Body of pancreas (tissue), 4 donors: ENCODE data around the gene CNGB1. TPM values are rescaled to one million over a fixed set of nuclear protein-coding genes. Genes with fewer than 3 reads are reported as not detected.
"Not testable (repeated sequence)": the region's sequence is repeated elsewhere in the genome, so short reads cannot be mapped to it uniquely, and the experiment has no call there.

Experiments used
- ATAC-seq: fragments of 150-250 bp; one replicate; pipeline ENCODE4 v1.9.1; 2016
- DNase-seq, 4 donors: peaks; one replicate each; pipeline ENCODE4 v3.0.0-alpha.2; 2019
- H3K27ac ChIP-seq, 4 donors: fragments of 200-600 bp; sonication (generic); 1 replicate in 3 of 4; 2 replicates in 1 of 4; pipeline versions ENCODE4 v1.5.1 to v1.6.1; 2016 to 2019; ENCODE audit warnings: mild to moderate bottlenecking in 1 of 4, mixed read lengths in 1 of 4, moderate library complexity in 1 of 4
- H3K27me3 ChIP-seq, 2 donors: fragments of 200-600 bp; sonication (generic); one replicate each; pipeline ENCODE4 v1.6.0; 2016; ENCODE audit warnings: mild to moderate bottlenecking in 1 of 2
- H3K36me3 ChIP-seq, 2 donors: fragments of 200-600 bp; sonication (generic); replicated peaks in 1 of 2; 2 replicates each; pipeline ENCODE4 v1.5.1; 2016; ENCODE audit warnings: low read depth in 2 of 2; ENCODE audit not compliant: insufficient read depth in 1 of 2
- H3K4me1 ChIP-seq: fragments of 200-600 bp; sonication (generic); one replicate; pipeline ENCODE4 v1.6.0; 2016
- H3K4me3 ChIP-seq, 2 donors: fragments of 200-600 bp; sonication (generic); 1 replicate in 1 of 2; 2 replicates in 1 of 2; pipeline ENCODE4 v1.5.1; 2016 to 2019
- H3K9me3 ChIP-seq, 3 donors: fragments of 200-600 bp; sonication (generic); 1 replicate in 2 of 3; 2 replicates in 1 of 3; pipeline ENCODE4 v1.5.1; 2016
- POLR2A ChIP-seq, 3 donors: fragments of 450-650 bp; IDR thresholded peaks; one replicate each; pipeline ENCODE4 v1.6.1; 2016; ENCODE audit warnings: antibody characterized with exemption in 3 of 3, mild to moderate bottlenecking in 2 of 3
- WGBS, 2 donors: methylation state at CpG; one replicate each; pipeline ENCODE4 v1.1.5; 2017; 5-methylcytosine and 5-hydroxymethylcytosine counted together
- intact Hi-C: fragments of 100-400 bp; cut with DNase I; formaldehyde crosslinking; loops from one replicate; pipeline ENCODE4 v1.15.1; 2023
- total RNA-seq, 2 donors: library from RNA; depleted of rRNA; stranded (reverse); fragments of >200 nt; gene quantifications; one replicate each; pipeline ENCODE4 v1.1.0, GENCODE V29; 2016
- TF ChIP-seq, protein P1 (sequence below), 7 experiments: fragments of 450-650 bp in 4 of 7; fragments of 200-600 bp in 3 of 7; sonication (generic) in 3 of 7; IDR thresholded peaks; one replicate each; pipeline ENCODE4 v1.5.1; 2016 to 2019; ENCODE audit warnings: antibody characterized with exemption in 7 of 7

CNGB1 gene
- total RNA-seq, 2 donors from 2014 or later: not detected

DNA sequence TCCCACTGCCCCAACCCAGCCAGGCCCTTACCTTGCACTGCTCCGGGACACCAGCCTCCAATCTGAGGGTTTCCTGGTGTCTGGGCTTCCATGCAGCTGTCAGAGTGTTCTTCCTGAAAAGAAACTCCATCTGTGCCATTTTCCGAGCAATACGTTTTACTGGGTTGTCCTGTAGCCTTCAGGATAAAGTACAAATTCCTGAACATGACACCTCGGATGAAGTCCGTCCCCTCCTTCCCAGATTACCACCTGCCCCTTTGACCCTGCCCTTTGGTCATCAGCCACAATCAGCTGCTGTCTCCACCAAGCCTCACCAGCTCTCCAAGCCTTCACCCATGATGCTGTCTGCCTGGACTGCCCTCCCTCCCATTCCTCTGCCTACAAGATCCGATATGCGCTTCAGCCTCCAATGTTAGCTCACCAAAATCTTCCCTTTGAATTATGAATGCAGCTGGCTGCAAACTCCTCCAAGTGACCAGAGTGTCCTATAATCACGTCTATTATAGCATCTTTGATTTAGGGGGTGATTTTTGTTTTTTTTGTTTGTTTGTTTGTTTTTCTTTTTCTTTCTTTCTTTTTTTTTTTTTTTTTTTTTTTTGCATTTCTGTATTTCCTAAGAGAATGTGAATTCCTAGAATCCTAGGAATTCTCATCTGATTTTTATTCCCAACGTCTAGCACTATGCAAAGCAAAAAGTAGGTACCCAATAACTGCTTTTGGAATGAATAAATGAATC lies 108.1 kb downstream of the CNGB1 start:
- Histone ChIP-seq H3K36me3 (no peaks in the 10 kb centered on the region), H3K9me3 (no peaks in the 10 kb centered on the region), H3K27me3 (no peaks in the 10 kb centered on the region), H3K27ac (peak overlapping the region in 2 of 4 donors; percentile 55 to 65), H3K4me3 (no peak overlapping the region), H3K4me1 (peaks cover 13% of the 10 kb centered on the region)
- ATAC-seq (peak; percentile 20), DNase-seq (no peak)
- intact Hi-C loops: no loop called here
- WGBS, 2 donors: 44 to 47% methylated on average over 9 of the region's 9 CpGs
- no peak for TF ChIP-seq POLR2A (IDR thresholded peaks at IDR 0.05)
- TF ChIP-seq, protein P1, sequence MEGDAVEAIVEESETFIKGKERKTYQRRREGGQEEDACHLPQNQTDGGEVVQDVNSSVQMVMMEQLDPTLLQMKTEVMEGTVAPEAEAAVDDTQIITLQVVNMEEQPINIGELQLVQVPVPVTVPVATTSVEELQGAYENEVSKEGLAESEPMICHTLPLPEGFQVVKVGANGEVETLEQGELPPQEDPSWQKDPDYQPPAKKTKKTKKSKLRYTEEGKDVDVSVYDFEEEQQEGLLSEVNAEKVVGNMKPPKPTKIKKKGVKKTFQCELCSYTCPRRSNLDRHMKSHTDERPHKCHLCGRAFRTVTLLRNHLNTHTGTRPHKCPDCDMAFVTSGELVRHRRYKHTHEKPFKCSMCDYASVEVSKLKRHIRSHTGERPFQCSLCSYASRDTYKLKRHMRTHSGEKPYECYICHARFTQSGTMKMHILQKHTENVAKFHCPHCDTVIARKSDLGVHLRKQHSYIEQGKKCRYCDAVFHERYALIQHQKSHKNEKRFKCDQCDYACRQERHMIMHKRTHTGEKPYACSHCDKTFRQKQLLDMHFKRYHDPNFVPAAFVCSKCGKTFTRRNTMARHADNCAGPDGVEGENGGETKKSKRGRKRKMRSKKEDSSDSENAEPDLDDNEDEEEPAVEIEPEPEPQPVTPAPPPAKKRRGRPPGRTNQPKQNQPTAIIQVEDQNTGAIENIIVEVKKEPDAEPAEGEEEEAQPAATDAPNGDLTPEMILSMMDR (IDR thresholded peaks at IDR 0.05): no peak

DNA sequence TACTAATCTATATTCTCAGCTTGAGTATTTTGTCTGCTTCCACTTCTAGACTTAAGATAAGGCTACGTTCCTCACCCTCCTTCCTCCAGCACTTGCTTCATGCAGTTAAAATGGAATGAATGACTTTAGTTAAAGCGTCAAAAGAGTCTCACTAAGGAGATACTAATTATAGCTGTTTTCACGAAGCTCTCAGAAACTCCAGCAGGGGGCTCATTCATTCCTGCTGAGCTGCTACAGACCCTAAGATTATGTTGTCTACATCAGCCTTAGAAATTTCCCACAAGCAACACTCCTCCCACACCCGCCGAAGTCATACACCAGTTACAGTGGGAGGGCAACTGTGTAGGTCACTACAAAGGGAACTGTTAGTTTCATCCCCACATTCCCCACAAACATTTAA lies 111.6 kb downstream of the CNGB1 start:
- Histone ChIP-seq H3K27ac (no peak overlapping the region), H3K9me3 (no peaks in the 10 kb centered on the region), H3K4me3 (no peak overlapping the region), H3K4me1 (peaks cover 13% of the 10 kb centered on the region), H3K36me3 (no peaks in the 10 kb centered on the region), H3K27me3 (no peaks in the 10 kb centered on the region)
- no peak for DNase-seq
- 58 to 70% methylated on average over 5 of the region's 5 CpGs for whole genome bisulfite sequencing, 2 donors
- no peak for ATAC-seq
- intact Hi-C loops: loop anchor here (5.0 kb wide), 1 partner anchor 107 kb away; no protein-coding TSS in a partner anchor
- TF ChIP-seq POLR2A (IDR thresholded peaks at IDR 0.05): no peak
- TF ChIP-seq, protein P1 (IDR thresholded peaks at IDR 0.05): peak in 2 of 7 experiments; percentile 10 to 14

DNA sequence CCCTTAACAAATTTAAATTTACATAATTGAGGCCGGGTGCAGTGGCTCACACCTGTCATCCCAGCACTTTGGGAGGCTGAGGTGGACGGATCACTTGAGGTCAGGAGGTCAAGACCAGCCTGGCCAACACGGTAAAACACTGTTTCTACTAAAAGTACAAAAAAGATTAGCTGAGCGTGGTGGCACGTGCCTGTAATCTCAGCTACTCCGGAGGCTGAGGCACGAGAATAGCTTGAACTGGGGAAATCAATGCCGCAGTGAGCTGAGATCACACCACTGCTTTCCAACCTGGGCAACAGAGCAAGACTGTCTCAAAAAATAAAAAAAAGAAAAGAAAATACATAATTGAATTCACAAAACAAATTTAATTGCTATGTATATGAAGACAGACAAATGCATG lies 112.3 kb downstream of the CNGB1 start:
- H3K4me3 ChIP-seq: no peak overlapping the region
- no peaks in the 10 kb centered on the region for H3K9me3 ChIP-seq
- H3K27me3 ChIP-seq: no peaks in the 10 kb centered on the region
- WGBS, 2 donors: 42 to 53% methylated on average over 8 of the region's 8 CpGs
- no peaks in the 10 kb centered on the region for H3K36me3 ChIP-seq
- intact Hi-C loops: loop anchor here (5.0 kb wide), 1 partner anchor 106 kb away; no protein-coding TSS in a partner anchor
- DNase-seq (no peak), ATAC-seq (no peak)
- peaks cover 11% of the 10 kb centered on the region for H3K4me1 ChIP-seq
- H3K27ac ChIP-seq: no peak overlapping the region
- no peak for TF ChIP-seq POLR2A (IDR thresholded peaks at IDR 0.05)
- TF ChIP-seq, protein P1 (IDR thresholded peaks at IDR 0.05): no peak

DNA sequence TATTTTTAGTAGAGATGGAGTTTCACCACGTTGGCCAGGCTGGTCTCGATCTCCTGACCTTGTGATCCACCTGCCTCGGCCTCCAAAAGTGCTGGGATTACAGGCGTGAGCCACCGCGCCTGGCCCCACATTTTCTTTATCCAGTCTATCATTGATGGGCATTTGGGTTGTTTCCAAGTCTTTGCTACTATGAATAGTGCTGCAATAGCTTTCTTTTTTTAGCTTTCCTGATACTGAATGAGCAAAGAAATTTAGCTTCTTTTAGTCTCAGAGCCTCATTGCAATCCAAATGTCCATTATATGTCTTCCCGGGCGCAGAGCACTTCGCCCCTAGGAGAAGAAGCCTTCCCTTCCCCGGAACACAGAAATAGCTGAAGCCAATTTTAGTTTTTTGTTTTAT lies 112.9 kb downstream of the CNGB1 start:
- WGBS, 2 donors: 59 to 76% methylated on average over 10 of the region's 10 CpGs
- not testable (repeated sequence) for H3K4me3 ChIP-seq, ATAC-seq, H3K27me3 ChIP-seq, H3K36me3 ChIP-seq, H3K27ac ChIP-seq, H3K9me3 ChIP-seq, H3K4me1 ChIP-seq, DNase-seq
- intact Hi-C loops: loop anchor here (5.0 kb wide), 1 partner anchor 106 kb away; no protein-coding TSS in a partner anchor

DNA sequence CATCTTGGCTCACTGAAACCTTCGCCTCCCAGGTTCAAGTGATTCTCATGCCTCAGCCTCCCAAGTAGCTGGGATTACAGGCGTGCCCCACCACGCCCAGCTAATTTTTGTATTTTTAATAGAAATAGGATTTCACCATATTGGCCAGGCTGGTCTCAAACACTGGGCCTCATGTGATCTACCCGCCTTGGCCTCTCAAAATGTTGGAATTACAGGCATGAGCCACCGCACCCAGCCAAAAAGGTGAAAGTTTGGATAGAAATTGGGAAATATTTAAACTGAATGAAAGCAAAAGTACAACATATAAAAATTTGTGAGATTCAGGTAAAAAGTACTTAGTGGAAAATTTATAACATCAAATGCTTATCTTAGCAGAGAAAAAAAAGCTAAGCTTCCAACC lies 115.7 kb downstream of the CNGB1 start:
- Histone ChIP-seq H3K36me3 (no peaks in the 10 kb centered on the region), H3K9me3 (no peaks in the 10 kb centered on the region), H3K27ac (no peak overlapping the region), H3K4me3 (no peak overlapping the region), H3K4me1 (no peaks in the 10 kb centered on the region), H3K27me3 (no peaks in the 10 kb centered on the region)
- no peak for ATAC-seq
- intact Hi-C loops: loop anchor here (5.0 kb wide), 1 partner anchor 103 kb away; no protein-coding TSS in a partner anchor
- DNase-seq: no peak
- no peak for TF ChIP-seq POLR2A (IDR thresholded peaks at IDR 0.05)
- TF ChIP-seq, protein P1 (IDR thresholded peaks at IDR 0.05): no peak
- WGBS, 2 donors: 97% methylated on average over 5 of the region's 5 CpGs
